K562 (cell line): Measurements from ENCODE around the gene TSEN54. TPM values are rescaled to one million over a fixed set of nuclear protein-coding genes. Genes with fewer than 3 reads are reported as not detected.

Source experiments
- ATAC-seq: fragments of 200-7000 bp; cut with Tn5 transposase; 3 replicates; pipeline ENCODE4 v1.9.1; 2020; ENCODE audit warnings: moderate library complexity
- BruUV-seq: library from RNA; stranded (reverse); fragments of 400-500 nt; replicated peaks from 2 replicates; lab custom pipeline; 2021; lab: Mats Ljungman, UMichigan
- CTCF ChIA-PET: fragments of 300-600 bp; formaldehyde crosslinking; extraction: SDS; loops from one replicate; lab custom pipeline; 2021; ENCODE audit warnings: low intra/inter-chr PET ratio; lab: Yijun Ruan, JAX
- POLR2A ChIA-PET: fragments of 300-600, 350-650 bp; sonication (Branson Sonifier 250); formaldehyde crosslinking; extraction: SDS; loops from one replicate; lab custom pipeline; 2021; ENCODE audit warnings: antibody characterized with exemption, inconsistent platforms; lab: Yijun Ruan, JAX
- DNase-seq, 4 experiments: peaks; one replicate each; pipeline versions ENCODE4 v3.0.0 to v3.0.0-alpha.2; 2011 to 2018; ENCODE audit warnings: low spot score in 3 of 4, mixed read lengths in 3 of 4; ENCODE audit errors: extremely low read depth in 1 of 4
- FAIRE-seq: peaks from 2 replicates; lab custom pipeline; 2011; peaks lifted over from hg19 to GRCh38; lab: Jason Lieb, UNC
- H2AFZ ChIP-seq: 2 replicates; pipeline ENCODE4 v1.6.0; 2011; ENCODE audit warnings: low read depth, low read length, control low read depth, inconsistent platforms
- H3K27ac ChIP-seq: fragments of 200-600 bp; 3 replicates; pipeline ENCODE4 v1.8.0; 2011; ENCODE audit warnings: low read depth, mild to moderate bottlenecking, control low read depth, inconsistent platforms, low read length, moderate library complexity, mixed read lengths; ENCODE audit errors: extremely low read depth
- H3K27me3 ChIP-seq, 2 experiments: fragments of 300-600 bp in 1 of 2; 2 replicates in 1 of 2; 3 replicates in 1 of 2; pipeline versions ENCODE4 v1.6.0 to v1.8.0; 2011; ENCODE audit warnings: inconsistent platforms in 2 of 2, low read length in 2 of 2, mild to moderate bottlenecking in 1 of 2, mixed read lengths in 1 of 2, moderate library complexity in 1 of 2; ENCODE audit not compliant: control insufficient read depth in 2 of 2, insufficient read depth in 2 of 2
- H3K36me3 ChIP-seq: fragments of 300-600 bp; 3 replicates; pipeline ENCODE4 v1.8.0; 2011; ENCODE audit warnings: mild to moderate bottlenecking, low read length, inconsistent platforms; ENCODE audit not compliant: control insufficient read depth, insufficient read depth
- H3K4me1 ChIP-seq, 2 experiments: fragments of 200-600 bp in 1 of 2; replicated peaks in 1 of 2; 2 replicates in 1 of 2; 3 replicates in 1 of 2; pipeline versions ENCODE4 v1.5.1 to v1.8.0; 2011; ENCODE audit warnings: inconsistent platforms in 2 of 2, low read length in 2 of 2, mild to moderate bottlenecking in 1 of 2, mixed read lengths in 1 of 2, moderate library complexity in 1 of 2; ENCODE audit not compliant: control insufficient read depth in 2 of 2, insufficient read depth in 2 of 2
- H3K4me2 ChIP-seq: 2 replicates; pipeline ENCODE4 v1.6.1; 2011; ENCODE audit warnings: low read length, control low read depth, inconsistent platforms, mixed read lengths; ENCODE audit not compliant: insufficient read depth
- H3K4me3 ChIP-seq: fragments of 200-600 bp; sonication (generic), shearing (Covaris generic); 2 replicates; pipeline ENCODE4 v1.5.1; 2016; ENCODE audit warnings: control low read depth, inconsistent platforms
- H3K79me2 ChIP-seq: fragments of 200-600 bp; 3 replicates; pipeline ENCODE4 v1.8.0; 2011; ENCODE audit warnings: low read length, inconsistent platforms; ENCODE audit not compliant: control insufficient read depth, insufficient read depth
- H3K9ac ChIP-seq, 2 experiments: 2 replicates each; pipeline versions ENCODE4 v1.6.0 to v1.6.1; 2011; ENCODE audit warnings: low read depth in 2 of 2, low read length in 2 of 2, control low read depth in 1 of 2, inconsistent platforms in 1 of 2, mild to moderate bottlenecking in 1 of 2, mixed read lengths in 1 of 2; ENCODE audit not compliant: insufficient read depth in 1 of 2
- H3K9me1 ChIP-seq: one replicate; pipeline ENCODE4 v1.6.0; 2011; ENCODE audit warnings: inconsistent platforms, mild to moderate bottlenecking, low read length, moderate library complexity; ENCODE audit not compliant: control insufficient read depth, insufficient read depth
- H3K9me3 ChIP-seq: replicated peaks from 2 replicates; pipeline ENCODE4 v1.5.1; 2011; ENCODE audit warnings: low read depth, low read length, inconsistent platforms; ENCODE audit not compliant: control insufficient read depth, insufficient read depth
- H4K20me1 ChIP-seq: replicated peaks from 2 replicates; pipeline ENCODE4 v1.6.1; 2011; ENCODE audit warnings: low read length, inconsistent platforms, mixed read lengths; ENCODE audit not compliant: control insufficient read depth, insufficient read depth
- CBFA2T3 ChIP-seq: fragments of 450-650 bp; IDR thresholded peaks from 2 replicates; pipeline ENCODE4 v1.6.1; 2017
- NR2C1 ChIP-seq, 2 experiments: fragments of 450-650 bp; IDR thresholded peaks; 2 replicates each; pipeline ENCODE4 v1.6.1; 2017; ENCODE audit warnings: mild to moderate bottlenecking in 2 of 2, antibody characterized with exemption in 1 of 2, inconsistent platforms in 1 of 2, missing compliant biosample characterization in 1 of 2, missing genetic modification characterization in 1 of 2
- POLR2G ChIP-seq: fragments of 200-400 bp; formaldehyde crosslinking; IDR thresholded peaks from 2 replicates; pipeline ENCODE4 v1.6.1; 2017; ENCODE audit warnings: low read depth, mild to moderate bottlenecking, antibody characterized with exemption, low read length, moderate library complexity
- RBFOX2 ChIP-seq: fragments of 200-400 bp; formaldehyde crosslinking; IDR thresholded peaks from 2 replicates; pipeline ENCODE4 v1.6.1; 2017; ENCODE audit warnings: low read depth, mild to moderate bottlenecking, low read length, moderate library complexity
- ZNF354B ChIP-seq: fragments of 250-450 bp; sonication (Bioruptor Pico); IDR thresholded peaks from 2 replicates; pipeline ENCODE4 v1.4.0; 2020
- WGBS: fragments of 100-300 bp; shearing (Covaris generic); methylation state at CpG from one replicate; pipeline ENCODE4 v1.1.6; 2016; ENCODE audit warnings: low coverage, mixed read lengths; ENCODE audit not compliant: insufficient coverage; ENCODE audit errors: missing lambda C conversion rate; 5-methylcytosine and 5-hydroxymethylcytosine counted together
- in situ Hi-C: fragments of 300-500 bp; cut with MboI; formaldehyde crosslinking; loops from 4 replicates; pipeline ENCODE4 v1.15.0; 2018; ENCODE audit warnings: inconsistent platforms, mixed read lengths
- intact Hi-C: fragments of 100-400 bp; cut with micrococcal nuclease; formaldehyde crosslinking; loops from 2 replicates; pipeline ENCODE4 v1.14.2; 2022
- polyA plus RNA-seq, 8 experiments: library from polyadenylated mRNA; depleted of rRNA in 4 of 8; stranded (reverse) in 5 of 8; unstranded in 3 of 8; fragments of >200 nt; fragmentation: Nextera tagmentation in 2 of 8; fragmentation: Illumina TruSeq in 1 of 8; extraction: Ambion mirVana in 2 of 8; extraction: Trizol in 1 of 8; gene quantifications; 2 replicates each; pipeline versions ENCODE4 v1.2.1 to v1.2.3, GENCODE V29; 2011 to 2014; ENCODE audit warnings: inconsistent platforms in 1 of 8, missing spikeins in 1 of 8
- total RNA-seq, 7 experiments: library from RNA; depleted of rRNA in 6 of 7; stranded (reverse); fragments of >200 nt in 6 of 7; fragmentation: Illumina TruSeq in 2 of 7; extraction: Trizol in 2 of 7; gene quantifications; 2 replicates each; pipeline versions ENCODE4 v1.2.1 to v1.2.3, GENCODE V29; 2011 to 2021; ENCODE audit warnings: low replicate concordance in 1 of 7
- TF ChIP-seq, protein P1 (sequence below): sonication (generic); formaldehyde crosslinking; IDR thresholded peaks from 2 replicates; pipeline ENCODE4 v1.8.1; 2023; ENCODE audit warnings: mild to moderate bottlenecking, missing genetic modification reagents

Gene TSEN54
- total and polyA plus RNA-seq, 9 of the 15 experiments (the other 6 are each of a cell fraction or from before 2014, with no cell fraction given) = 5.9 to 64.3 (median 48.9) TPM

DNA sequence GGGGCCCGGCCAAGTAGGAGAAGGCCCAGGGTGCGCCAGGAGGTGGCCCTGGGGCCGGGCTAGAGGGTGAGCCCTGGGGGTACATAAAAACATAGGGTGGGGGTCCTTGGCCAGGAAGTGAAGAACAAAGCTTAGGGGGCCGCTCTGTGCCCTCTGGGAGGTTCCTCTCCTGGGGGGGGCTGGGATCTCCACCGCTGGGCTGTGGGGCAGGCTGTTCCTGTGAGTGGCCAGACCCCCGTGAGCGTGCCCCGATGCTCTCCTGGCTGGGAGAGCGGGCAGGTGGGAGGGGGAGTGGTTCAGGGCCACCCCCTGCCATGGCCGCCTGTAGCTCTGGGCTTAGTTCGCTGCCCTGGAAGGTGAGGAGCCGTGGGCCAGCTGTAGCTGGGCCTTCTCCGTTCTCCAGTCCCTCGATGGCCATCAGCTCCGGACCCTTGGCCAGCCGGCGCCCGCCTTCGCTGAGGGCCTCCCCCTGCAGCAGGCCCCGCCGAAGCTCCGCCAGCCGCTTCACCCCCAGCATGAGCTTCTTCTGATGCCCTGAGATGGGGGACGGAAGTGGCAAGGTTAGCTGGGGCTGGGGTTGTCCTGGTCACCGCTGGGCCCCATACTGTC lies 13.5 kb upstream of the TSEN54 start:
- Histone ChIP-seq H3K9me1 (peaks cover 3% of the 10 kb centered on the region), H3K27ac (no peak overlapping the region), H4K20me1 (0 out of 2 replicates have a peak, but pooled peaks cover 4% of the 10 kb centered on the region), H3K9ac (no peak overlapping the region), H3K9me3 (no peaks in the 10 kb centered on the region), H3K4me2 (no peak overlapping the region), H2AFZ (no peak overlapping the region), H3K27me3 (no peaks in the 10 kb centered on the region), H3K79me2 (no peaks in the 10 kb centered on the region), H3K4me1 (peaks cover 0 to 76% of the 10 kb centered on the region in 2 experiments; a peak in 2 of 5 replicates), H3K36me3 (peaks cover 30% of the 10 kb centered on the region; the same call in 1 of the 3 replicates), H3K4me3 (no peak overlapping the region)
- no TSS peak for BruUV-seq
- no peak for ATAC-seq
- intact Hi-C loops = no loop called here
- no peak for FAIRE-seq
- ChIA-PET POLR2A (interaction anchor here (0.5 to 1.4 kb wide), 6 partner anchors 8 to 308 kb away, joined by 3 to 9 read pairs (median 4); partner anchors contain the start of gene TSEN54), CTCF (no interaction called here)
- TF ChIP-seq POLR2G (peak; percentile 24; the same call in 1 of the 2 replicates), ZNF354B (CRISPR knock-in tag) (no peak), CBFA2T3 (no peak), RBFOX2 (peak; percentile 13; the same call in 1 of the 2 replicates), NR2C1 (IDR thresholded peaks at IDR 0.05) (no peak), NR2C1 (tag; IDR thresholded peaks at IDR 0.05) (no peak)
- TF ChIP-seq, protein P1, sequence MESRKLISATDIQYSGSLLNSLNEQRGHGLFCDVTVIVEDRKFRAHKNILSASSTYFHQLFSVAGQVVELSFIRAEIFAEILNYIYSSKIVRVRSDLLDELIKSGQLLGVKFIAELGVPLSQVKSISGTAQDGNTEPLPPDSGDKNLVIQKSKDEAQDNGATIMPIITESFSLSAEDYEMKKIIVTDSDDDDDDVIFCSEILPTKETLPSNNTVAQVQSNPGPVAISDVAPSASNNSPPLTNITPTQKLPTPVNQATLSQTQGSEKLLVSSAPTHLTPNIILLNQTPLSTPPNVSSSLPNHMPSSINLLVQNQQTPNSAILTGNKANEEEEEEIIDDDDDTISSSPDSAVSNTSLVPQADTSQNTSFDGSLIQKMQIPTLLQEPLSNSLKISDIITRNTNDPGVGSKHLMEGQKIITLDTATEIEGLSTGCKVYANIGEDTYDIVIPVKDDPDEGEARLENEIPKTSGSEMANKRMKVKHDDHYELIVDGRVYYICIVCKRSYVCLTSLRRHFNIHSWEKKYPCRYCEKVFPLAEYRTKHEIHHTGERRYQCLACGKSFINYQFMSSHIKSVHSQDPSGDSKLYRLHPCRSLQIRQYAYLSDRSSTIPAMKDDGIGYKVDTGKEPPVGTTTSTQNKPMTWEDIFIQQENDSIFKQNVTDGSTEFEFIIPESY = 0 out of 2 replicates have a peak, but pooled peaks have one; percentile 15
- DNase-seq = no peak
- in situ Hi-C loops = no loop called here
- 83% methylated on average over 13 of the region's 25 CpGs for WGBS
